ENCODE measurements around the gene HSPA9.
"Not testable (repeated sequence)": the region's sequence is repeated elsewhere in the genome, so short reads cannot be mapped to it uniquely, and the experiment has no call there.

Gene HSPA9

GRCh38 chr5:138528208-138528607 is 47.0 kb downstream of the HSPA9 start:
- no peak for DNase-seq

- DNase-seq = no peak
Measured at GRCh38 chr5:138527170-138527569, 48.0 kb downstream of the HSPA9 start.

GRCh38 chr5:138523406-138523805 is 51.8 kb downstream of the HSPA9 start:
- DNase-seq = no peak

GRCh38 chr5:138520971-138521370 is 54.2 kb downstream of the HSPA9 start:
- DNase-seq = no peak

- no peak for DNase-seq
Measured at GRCh38 chr5:138517437-138517836, 57.8 kb downstream of the HSPA9 start.

GRCh38 chr5:138515556-138516245 is 59.5 kb downstream of the HSPA9 start:
- DNase-seq = peak; percentile 57

GRCh38 chr5:138514021-138514420 is 61.2 kb downstream of the HSPA9 start:
- DNase-seq = no peak

- DNase-seq = no peak
Measured at GRCh38 chr5:138508958-138509357, 66.2 kb downstream of the HSPA9 start.

- not testable (repeated sequence) for DNase-seq
Measured at GRCh38 chr5:138507485-138507884, 67.7 kb downstream of the HSPA9 start.

- no peak for DNase-seq
Measured at GRCh38 chr5:138506370-138507306, 68.6 kb downstream of the HSPA9 start.

GRCh38 chr5:138504799-138505198 is 70.4 kb downstream of the HSPA9 start:
- peak; percentile 86 for DNase-seq

All from DMS79 treated with DMSO at 0.1 percent for 48 hours (cell line).